Erythroblast (primary cell): ENCODE measurements around the gene FOXL3.

Source experiments
- GATA1 ChIP-seq: IDR thresholded peaks from 2 replicates; pipeline ENCODE4 v1.6.1; 2011; ENCODE audit warnings: low read depth, mild to moderate bottlenecking, control low read depth, low read length, moderate library complexity
- POLR2A ChIP-seq: IDR thresholded peaks from 2 replicates; pipeline ENCODE4 v1.6.1; 2011; ENCODE audit warnings: mild to moderate bottlenecking, low read length

- TF ChIP-seq POLR2A (no peak), GATA1 (no peak)
These were observed 34.1 kb upstream of the FOXL3 start for GRCh38 chr7:255721-256361.
